SK-N-SH treated with all-trans-retinoic acid at 6 μM for 48 hours (cell line): ENCODE data around the gene RGS6.

Experiments
- ATAC-seq: fragments of 200-7000 bp; cut with Tn5 transposase; 3 replicates; pipeline ENCODE4 v1.9.1; 2020; ENCODE audit warnings: mild to moderate bottlenecking, moderate library complexity
- ARNTL ChIP-seq: fragments of 450-650 bp; formaldehyde crosslinking; IDR thresholded peaks from 2 replicates; pipeline ENCODE4 v1.5.0; 2020; ENCODE audit warnings: low read depth, mild to moderate bottlenecking, moderate library complexity, borderline replicate concordance
- BACH2 ChIP-seq: fragments of 250-450 bp; sonication (Bioruptor Pico); IDR thresholded peaks from 2 replicates; pipeline ENCODE4 v1.9.0; 2021; ENCODE audit warnings: mild to moderate bottlenecking, borderline replicate concordance
- CSDC2 ChIP-seq: fragments of 250-450 bp; sonication (Bioruptor Pico); IDR thresholded peaks from 2 replicates; pipeline ENCODE4 v1.5.0; 2020; ENCODE audit warnings: mild to moderate bottlenecking, moderate library complexity
- GLIS3 ChIP-seq: fragments of 250-450 bp; sonication (Bioruptor Pico); IDR thresholded peaks from 2 replicates; pipeline ENCODE4 v1.5.0; 2020; ENCODE audit warnings: mild to moderate bottlenecking, moderate library complexity
- ISL1 ChIP-seq: fragments of 250-450 bp; sonication (Bioruptor Pico); IDR thresholded peaks from 2 replicates; pipeline ENCODE4 v2.1.2; 2022; ENCODE audit warnings: mild to moderate bottlenecking, moderate library complexity
- OSR1 ChIP-seq: fragments of 250-450 bp; sonication (Bioruptor Pico); IDR thresholded peaks from 2 replicates; pipeline ENCODE4 v1.8.0; 2022; ENCODE audit warnings: moderate library complexity, mild to moderate bottlenecking, inconsistent platforms
- POU6F1 ChIP-seq: fragments of 250-450 bp; sonication (Bioruptor Pico); IDR thresholded peaks from 2 replicates; pipeline ENCODE4 v1.8.0; 2021; ENCODE audit warnings: low read depth, mild to moderate bottlenecking, moderate library complexity, borderline replicate concordance
- PPARA ChIP-seq: fragments of 250-450 bp; sonication (Bioruptor Pico); IDR thresholded peaks from 2 replicates; pipeline ENCODE4 v1.5.0; 2020; ENCODE audit warnings: mild to moderate bottlenecking, borderline replicate concordance
- RARB ChIP-seq: fragments of 250-450 bp; sonication (Bioruptor Pico); IDR thresholded peaks from 2 replicates; pipeline ENCODE4 v1.8.0; 2021; ENCODE audit warnings: mild to moderate bottlenecking, moderate library complexity
- SNAI2 ChIP-seq: fragments of 250-450 bp; sonication (Bioruptor Pico); IDR thresholded peaks from 2 replicates; pipeline ENCODE4 v1.5.0; 2020; ENCODE audit warnings: mild to moderate bottlenecking, moderate library complexity
- TCF4 ChIP-seq: fragments of 250-450 bp; sonication (Bioruptor Pico); IDR thresholded peaks from 2 replicates; pipeline ENCODE4 v1.8.0; 2021; ENCODE audit warnings: mild to moderate bottlenecking, moderate library complexity, borderline replicate concordance
- TSHZ2 ChIP-seq: fragments of 250-450 bp; sonication (Bioruptor Pico); IDR thresholded peaks from 2 replicates; pipeline ENCODE4 v1.5.0; 2020; ENCODE audit warnings: mild to moderate bottlenecking, moderate library complexity
- ZC3H10 ChIP-seq: fragments of 250-450 bp; sonication (Bioruptor Pico); IDR thresholded peaks from 2 replicates; pipeline ENCODE4 v1.5.1; 2021; ENCODE audit warnings: mild to moderate bottlenecking, moderate library complexity
- ZFP3 ChIP-seq: fragments of 250-450 bp; sonication (Bioruptor Pico); IDR thresholded peaks from 2 replicates; pipeline ENCODE4 v1.5.0; 2020; ENCODE audit warnings: mild to moderate bottlenecking, moderate library complexity
- ZFP30 ChIP-seq: fragments of 450-650 bp; formaldehyde crosslinking; IDR thresholded peaks from 2 replicates; pipeline ENCODE4 v1.5.0; 2022; ENCODE audit warnings: mild to moderate bottlenecking, moderate library complexity
- ZNF565 ChIP-seq: fragments of 450-650 bp; formaldehyde crosslinking; conservative IDR thresholded peaks from 2 replicates; pipeline ENCODE4 v1.5.0; 2020; ENCODE audit warnings: low read depth, mild to moderate bottlenecking, moderate library complexity
- ZNF70 ChIP-seq: fragments of 450-650 bp; formaldehyde crosslinking; IDR thresholded peaks from 2 replicates; pipeline ENCODE4 v1.5.0; 2020; ENCODE audit warnings: mild to moderate bottlenecking, moderate library complexity
- ZNF8 ChIP-seq: fragments of 450-650 bp; formaldehyde crosslinking; IDR thresholded peaks from 2 replicates; pipeline ENCODE4 v1.5.0; 2020; ENCODE audit warnings: mild to moderate bottlenecking, moderate library complexity
- TF ChIP-seq, protein P1 (sequence below): fragments of 250-450 bp; sonication (Bioruptor Pico); IDR thresholded peaks from 2 replicates; pipeline ENCODE4 v1.5.1; 2020; ENCODE audit warnings: low read depth, mild to moderate bottlenecking, moderate library complexity
- TF ChIP-seq, protein P2 (sequence below): fragments of 250-450 bp; sonication (Bioruptor Pico); IDR thresholded peaks from 2 replicates; pipeline ENCODE4 v1.5.1; 2021; ENCODE audit warnings: mild to moderate bottlenecking, moderate library complexity
- TF ChIP-seq, protein P3 (sequence below): fragments of 250-450 bp; sonication (Bioruptor Pico); IDR thresholded peaks from 2 replicates; pipeline ENCODE4 v1.8.0; 2020; ENCODE audit warnings: mild to moderate bottlenecking, moderate library complexity, borderline replicate concordance

Gene RGS6

GRCh38 chr14:71932229-71932981, at the start of gene RGS6:
Gene RGS6 (plus strand): TSS chr14:71932429.
- TF ChIP-seq ZC3H10 (CRISPR knock-in tag): no peak
- no peak for TF ChIP-seq PPARA (CRISPR knock-in tag)
- TF ChIP-seq ZFP30: no peak
- TF ChIP-seq ZNF565 (CRISPR knock-in tag): no peak
- TF ChIP-seq OSR1 (CRISPR knock-in tag): no peak
- TF ChIP-seq ZNF70 (CRISPR knock-in tag): no peak
- no peak for TF ChIP-seq POU6F1 (CRISPR knock-in tag)
- TF ChIP-seq ZFP3 (CRISPR knock-in tag): no peak
- TF ChIP-seq, protein P1, sequence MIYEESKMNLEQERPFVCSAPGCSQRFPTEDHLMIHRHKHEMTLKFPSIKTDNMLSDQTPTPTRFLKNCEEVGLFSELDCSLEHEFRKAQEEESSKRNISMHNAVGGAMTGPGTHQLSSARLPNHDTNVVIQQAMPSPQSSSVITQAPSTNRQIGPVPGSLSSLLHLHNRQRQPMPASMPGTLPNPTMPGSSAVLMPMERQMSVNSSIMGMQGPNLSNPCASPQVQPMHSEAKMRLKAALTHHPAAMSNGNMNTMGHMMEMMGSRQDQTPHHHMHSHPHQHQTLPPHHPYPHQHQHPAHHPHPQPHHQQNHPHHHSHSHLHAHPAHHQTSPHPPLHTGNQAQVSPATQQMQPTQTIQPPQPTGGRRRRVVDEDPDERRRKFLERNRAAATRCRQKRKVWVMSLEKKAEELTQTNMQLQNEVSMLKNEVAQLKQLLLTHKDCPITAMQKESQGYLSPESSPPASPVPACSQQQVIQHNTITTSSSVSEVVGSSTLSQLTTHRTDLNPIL (CRISPR knock-in tag): no peak
- no peak for TF ChIP-seq BACH2 (CRISPR knock-in tag)
- no peak for TF ChIP-seq GLIS3 (CRISPR knock-in tag)
- TF ChIP-seq RARB (CRISPR knock-in tag): no peak
- TF ChIP-seq ZNF8 (CRISPR knock-in tag): no peak
- TF ChIP-seq TSHZ2 (CRISPR knock-in tag): no peak
- no peak for TF ChIP-seq SNAI2 (CRISPR knock-in tag)
- TF ChIP-seq ISL1 (CRISPR knock-in tag): no peak
- peak; percentile 62 for ATAC-seq

GRCh38 chr14:71883094-71883493, 49.1 kb upstream of the RGS6 start:
- ATAC-seq: no peak
- TF ChIP-seq ISL1 (CRISPR knock-in tag) (no peak), ZFP3 (CRISPR knock-in tag) (no peak), TCF4 (CRISPR knock-in tag) (no peak), ZNF70 (CRISPR knock-in tag) (no peak), ZFP30 (no peak), TSHZ2 (CRISPR knock-in tag) (no peak), CSDC2 (CRISPR knock-in tag) (no peak), ZNF8 (CRISPR knock-in tag) (no peak), OSR1 (CRISPR knock-in tag) (no peak), ARNTL (no peak), RARB (CRISPR knock-in tag) (no peak), ZNF565 (CRISPR knock-in tag) (no peak), SNAI2 (CRISPR knock-in tag) (no peak), GLIS3 (CRISPR knock-in tag) (no peak), PPARA (CRISPR knock-in tag) (no peak)
- TF ChIP-seq, protein P2, sequence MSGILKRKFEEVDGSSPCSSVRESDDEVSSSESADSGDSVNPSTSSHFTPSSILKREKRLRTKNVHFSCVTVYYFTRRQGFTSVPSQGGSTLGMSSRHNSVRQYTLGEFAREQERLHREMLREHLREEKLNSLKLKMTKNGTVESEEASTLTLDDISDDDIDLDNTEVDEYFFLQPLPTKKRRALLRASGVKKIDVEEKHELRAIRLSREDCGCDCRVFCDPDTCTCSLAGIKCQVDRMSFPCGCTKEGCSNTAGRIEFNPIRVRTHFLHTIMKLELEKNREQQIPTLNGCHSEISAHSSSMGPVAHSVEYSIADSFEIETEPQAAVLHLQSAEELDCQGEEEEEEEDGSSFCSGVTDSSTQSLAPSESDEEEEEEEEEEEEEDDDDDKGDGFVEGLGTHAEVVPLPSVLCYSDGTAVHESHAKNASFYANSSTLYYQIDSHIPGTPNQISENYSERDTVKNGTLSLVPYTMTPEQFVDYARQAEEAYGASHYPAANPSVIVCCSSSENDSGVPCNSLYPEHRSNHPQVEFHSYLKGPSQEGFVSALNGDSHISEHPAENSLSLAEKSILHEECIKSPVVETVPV (CRISPR knock-in tag): no peak
- TF ChIP-seq, protein P3, sequence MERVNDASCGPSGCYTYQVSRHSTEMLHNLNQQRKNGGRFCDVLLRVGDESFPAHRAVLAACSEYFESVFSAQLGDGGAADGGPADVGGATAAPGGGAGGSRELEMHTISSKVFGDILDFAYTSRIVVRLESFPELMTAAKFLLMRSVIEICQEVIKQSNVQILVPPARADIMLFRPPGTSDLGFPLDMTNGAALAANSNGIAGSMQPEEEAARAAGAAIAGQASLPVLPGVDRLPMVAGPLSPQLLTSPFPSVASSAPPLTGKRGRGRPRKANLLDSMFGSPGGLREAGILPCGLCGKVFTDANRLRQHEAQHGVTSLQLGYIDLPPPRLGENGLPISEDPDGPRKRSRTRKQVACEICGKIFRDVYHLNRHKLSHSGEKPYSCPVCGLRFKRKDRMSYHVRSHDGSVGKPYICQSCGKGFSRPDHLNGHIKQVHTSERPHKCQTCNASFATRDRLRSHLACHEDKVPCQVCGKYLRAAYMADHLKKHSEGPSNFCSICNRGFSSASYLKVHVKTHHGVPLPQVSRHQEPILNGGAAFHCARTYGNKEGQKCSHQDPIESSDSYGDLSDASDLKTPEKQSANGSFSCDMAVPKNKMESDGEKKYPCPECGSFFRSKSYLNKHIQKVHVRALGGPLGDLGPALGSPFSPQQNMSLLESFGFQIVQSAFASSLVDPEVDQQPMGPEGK (CRISPR knock-in tag): no peak
- TF ChIP-seq, all 23 proteins: peak for 0
